ENCODE data around the gene TRIM24. TPM values are rescaled to one million over a fixed set of nuclear protein-coding genes. Genes with fewer than 3 reads are reported as not detected.

Gene TRIM24
- total and polyA plus RNA-seq, 10 donors: 5.2 to 22.3 (median 15.3) TPM

- intact Hi-C loops (cut with DNase I; ENCODE audit: low total_unique reads): no loop called here
- 90 to 97% (median 94%) methylated on average over 2 of the region's 2 CpGs for WGBS, 5 donors
These were observed 135.4 kb downstream of the TRIM24 start for GRCh38 chr7:138595454-138595853.

GRCh38 chr7:138602451-138602850, 142.4 kb downstream of the TRIM24 start:
- no peak overlapping the region for H3K4me3 ChIP-seq
- H3K9me3 ChIP-seq: peaks cover 0 to 3% (median 0%) of the 10 kb centered on the region in 8 donors
- WGBS, 5 donors: 24 to 46% (median 38%) methylated on average over 1 of the region's 1 CpG
- DNase-seq: no peak
- TF ChIP-seq POLR2A (IDR thresholded peaks at IDR 0.05) (no peak), CTCF (IDR thresholded peaks at IDR 0.05 in 8 of 11, conservative IDR thresholded peaks at IDR 0.05 in 3 of 11) (no peak), POLR2AphosphoS5 (IDR thresholded peaks at IDR 0.05) (no peak)
- no peaks in the 10 kb centered on the region for H3K4me1 ChIP-seq
- intact Hi-C loops (cut with DNase I; ENCODE audit: low total_unique reads): no loop called here
- H3K36me3 ChIP-seq: no peaks in the 10 kb centered on the region
- no peaks in the 10 kb centered on the region for H3K27me3 ChIP-seq (replicated peaks in 1 of 7)
- H3K27ac ChIP-seq: no peak overlapping the region

More at GRCh38 chr7:138595454-138595853, 135.4 kb downstream of the TRIM24 start:
- Histone ChIP-seq H3K9me3 (no peaks in the 10 kb centered on the region), H3K4me3 (no peak overlapping the region), H3K27ac (no peak overlapping the region), H3K27me3 (replicated peaks in 1 of 7) (no peaks in the 10 kb centered on the region), H3K4me1 (no peaks in the 10 kb centered on the region), H3K36me3 (no peaks in the 10 kb centered on the region)
- no peak for DNase-seq
- no peak for TF ChIP-seq CTCF (IDR thresholded peaks at IDR 0.05 in 8 of 11, conservative IDR thresholded peaks at IDR 0.05 in 3 of 11)
- no peak for TF ChIP-seq POLR2AphosphoS5 (IDR thresholded peaks at IDR 0.05)
- no peak for TF ChIP-seq POLR2A (IDR thresholded peaks at IDR 0.05)

GRCh38 chr7:138603549-138604318, 143.7 kb downstream of the TRIM24 start:
- 73 to 88% (median 78%) methylated on average over 8 of the region's 8 CpGs for WGBS, 5 donors
- Histone ChIP-seq H3K27me3 (replicated peaks in 1 of 7) (no peaks in the 10 kb centered on the region), H3K4me3 (no peak overlapping the region), H3K27ac (no peak overlapping the region), H3K4me1 (no peaks in the 10 kb centered on the region), H3K36me3 (no peaks in the 10 kb centered on the region), H3K9me3 (peaks cover 0 to 3% (median 0%) of the 10 kb centered on the region in 8 donors)
- DNase-seq: no peak
- intact Hi-C loops (cut with DNase I; ENCODE audit: low total_unique reads): no loop called here
- TF ChIP-seq POLR2A (IDR thresholded peaks at IDR 0.05) (no peak), POLR2AphosphoS5 (IDR thresholded peaks at IDR 0.05) (no peak), CTCF (IDR thresholded peaks at IDR 0.05 in 8 of 11, conservative IDR thresholded peaks at IDR 0.05 in 3 of 11) (no peak)

GRCh38 chr7:138606236-138606635, 146.2 kb downstream of the TRIM24 start:
- Histone ChIP-seq H3K27ac (no peak overlapping the region), H3K36me3 (no peaks in the 10 kb centered on the region), H3K4me3 (no peak overlapping the region), H3K9me3 (peaks cover 0 to 5% (median 0%) of the 10 kb centered on the region in 8 donors), H3K27me3 (replicated peaks in 1 of 7) (no peaks in the 10 kb centered on the region), H3K4me1 (no peaks in the 10 kb centered on the region)
- no peak for DNase-seq
- TF ChIP-seq CTCF (IDR thresholded peaks at IDR 0.05 in 8 of 11, conservative IDR thresholded peaks at IDR 0.05 in 3 of 11): no peak
- no peak for TF ChIP-seq POLR2AphosphoS5 (IDR thresholded peaks at IDR 0.05)
- TF ChIP-seq POLR2A (IDR thresholded peaks at IDR 0.05): no peak
- intact Hi-C loops (cut with DNase I; ENCODE audit: low total_unique reads): no loop called here
- 69 to 89% (median 83%) methylated on average over 3 of the region's 3 CpGs for WGBS, 5 donors

All from spleen (tissue), 11 donors.